Measurements from ENCODE around the gene VAV3.

Gene VAV3

DNA sequence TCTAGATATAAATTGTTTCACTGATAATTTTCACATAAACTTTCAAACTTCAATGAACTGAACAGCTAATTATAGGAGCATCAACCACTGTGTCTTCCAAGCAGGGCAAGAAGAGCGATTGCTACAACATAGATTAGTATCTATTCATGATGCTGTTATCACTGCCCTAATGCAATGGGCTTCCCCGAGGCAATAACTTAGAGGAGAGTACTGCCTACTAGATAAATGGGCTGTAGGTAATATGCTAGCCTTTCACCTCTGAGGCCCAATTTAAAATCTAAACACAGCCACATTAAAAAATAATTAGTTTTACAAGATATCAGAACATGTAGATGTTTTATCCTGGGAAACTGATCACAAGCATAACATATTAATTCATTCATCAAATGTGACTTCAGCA, 318.0 kb downstream of the VAV3 start:
- DNase-seq (ENCODE audit: low read depth in 2 of 2): no peak

GRCh38 chr1:107643766-107644165, 321.2 kb downstream of the VAV3 start:
- no peak for DNase-seq (ENCODE audit: low read depth in 2 of 2)

- DNase-seq (ENCODE audit: low read depth in 2 of 2): no peak
These were observed 324.8 kb downstream of the VAV3 start for GRCh38 chr1:107640207-107640606.

GRCh38 chr1:107637101-107637500, 327.9 kb downstream of the VAV3 start:
- no peak for DNase-seq (ENCODE audit: low read depth in 2 of 2)

GRCh38 chr1:107633596-107633995, 331.4 kb downstream of the VAV3 start:
- no peak for DNase-seq (ENCODE audit: low read depth in 2 of 2)

DNA sequence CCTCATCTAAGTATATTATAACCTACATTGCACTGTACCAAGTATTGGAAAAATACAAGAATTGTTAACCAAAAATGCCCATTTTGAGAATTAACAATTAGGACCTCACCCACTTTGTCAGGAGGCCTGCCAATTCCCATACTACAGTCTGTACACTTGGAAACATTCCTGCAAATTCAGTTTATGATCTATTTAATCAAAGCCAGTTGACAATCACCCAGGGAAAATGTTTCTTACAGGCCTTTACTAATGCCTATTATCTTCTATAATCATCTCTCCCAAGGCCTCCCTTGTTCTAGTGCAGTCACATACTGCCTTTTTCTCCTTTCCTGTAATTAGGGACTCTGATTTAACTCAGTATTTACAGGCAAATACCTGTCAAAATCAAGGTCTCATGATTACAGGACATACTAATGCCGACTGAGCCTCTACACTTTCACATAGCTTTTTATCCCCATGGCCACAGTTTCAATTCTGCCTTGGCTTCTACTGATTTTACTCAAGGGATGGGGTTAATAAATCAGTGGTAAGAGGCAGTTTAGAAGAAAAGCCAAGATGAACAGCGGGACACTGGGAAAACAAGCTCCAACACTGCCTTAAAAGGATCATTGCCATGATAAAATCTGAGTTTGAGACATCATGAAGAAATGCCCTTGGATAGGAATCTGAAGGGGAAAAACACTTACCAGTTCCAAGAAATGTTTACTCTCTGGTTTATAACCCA, 338.7 kb downstream of the VAV3 start:
- no peak for DNase-seq (ENCODE audit: low read depth in 2 of 2)

- DNase-seq (ENCODE audit: low read depth in 2 of 2): no peak
These were observed 339.5 kb downstream of the VAV3 start for GRCh38 chr1:107625405-107626029.

DNA sequence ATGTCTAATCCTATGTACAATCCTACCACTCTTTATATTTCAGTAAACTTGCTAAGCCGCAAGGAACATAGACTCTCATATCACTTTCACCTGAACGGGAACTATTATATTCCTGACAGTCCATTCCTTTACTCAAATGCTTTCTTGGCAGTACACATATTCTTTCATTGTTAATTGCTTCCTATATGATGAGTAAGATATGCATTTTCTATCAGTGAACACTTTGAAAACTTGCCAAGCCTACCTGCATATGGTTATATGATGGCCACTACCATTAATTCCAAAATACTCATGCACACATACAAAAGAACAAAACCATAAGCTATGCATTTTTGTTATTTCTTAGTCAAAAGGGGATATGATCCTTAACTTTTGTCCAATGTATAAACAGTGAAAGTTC, 341.5 kb downstream of the VAV3 start:
- DNase-seq (ENCODE audit: low read depth in 2 of 2): no peak

- no peak for DNase-seq (ENCODE audit: low read depth in 2 of 2)
These were observed 342.0 kb downstream of the VAV3 start for GRCh38 chr1:107622966-107623365.

DNA sequence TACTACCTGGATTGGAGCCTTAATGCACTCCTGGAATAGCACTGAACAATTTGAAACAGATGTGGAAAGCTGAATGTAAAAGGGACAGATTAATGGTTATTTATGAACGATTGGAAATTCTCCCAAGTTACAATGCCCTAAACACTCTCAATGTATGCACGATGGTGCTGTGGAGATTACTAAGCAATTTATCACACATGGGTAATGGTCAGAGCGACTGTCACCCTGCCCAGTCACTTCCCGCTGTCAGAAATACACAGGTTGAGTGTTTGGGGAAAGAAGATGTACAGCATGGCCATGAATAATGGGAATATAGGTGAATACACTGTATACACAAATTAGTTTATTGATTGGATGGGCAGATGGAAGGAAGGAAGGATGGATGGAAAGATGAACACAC, 342.4 kb downstream of the VAV3 start:
- DNase-seq (ENCODE audit: low read depth in 2 of 2): no peak

DNA sequence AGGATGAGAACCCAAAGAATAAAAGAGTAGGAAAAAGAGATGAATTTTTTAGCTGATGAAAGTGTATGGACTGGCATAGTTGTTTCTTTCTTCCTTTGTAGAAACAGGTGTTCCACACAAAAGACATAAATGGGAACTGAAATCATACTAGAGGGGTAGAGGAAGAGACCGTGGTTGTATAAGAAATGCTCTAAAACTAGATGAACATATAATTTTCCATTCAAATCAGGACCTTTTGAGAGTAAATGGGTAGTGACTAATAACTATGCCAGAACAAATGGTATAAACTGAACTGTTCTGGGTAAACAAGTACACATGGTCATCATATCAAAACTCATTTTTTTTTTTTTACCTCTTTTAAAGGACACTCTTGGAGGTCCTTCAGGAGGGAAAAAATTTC, 344.2 kb downstream of the VAV3 start:
- DNase-seq (ENCODE audit: low read depth in 2 of 2): no peak

DNA sequence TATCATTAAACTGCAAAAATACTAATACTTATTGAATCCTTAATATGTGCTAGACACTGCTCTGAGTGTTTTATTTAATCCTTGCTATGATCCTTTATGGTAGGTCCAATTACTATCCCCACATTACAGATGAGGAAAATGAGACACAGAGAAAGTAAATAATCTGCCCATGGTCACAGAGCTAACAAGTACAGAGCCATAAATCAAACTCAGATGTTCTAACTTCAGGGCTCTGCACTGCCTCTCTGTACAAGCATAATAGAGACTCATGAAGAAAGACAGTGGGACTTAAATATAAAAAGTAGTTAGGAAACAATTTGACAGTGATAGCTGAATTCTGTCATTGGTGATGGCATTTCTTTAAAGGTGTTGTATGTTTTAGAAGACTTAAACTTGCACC, 346.4 kb downstream of the VAV3 start:
- DNase-seq (ENCODE audit: low read depth in 2 of 2): no peak

- no peak for DNase-seq (ENCODE audit: low read depth in 2 of 2)
These were observed 347.1 kb downstream of the VAV3 start for GRCh38 chr1:107617921-107618320.

DNA sequence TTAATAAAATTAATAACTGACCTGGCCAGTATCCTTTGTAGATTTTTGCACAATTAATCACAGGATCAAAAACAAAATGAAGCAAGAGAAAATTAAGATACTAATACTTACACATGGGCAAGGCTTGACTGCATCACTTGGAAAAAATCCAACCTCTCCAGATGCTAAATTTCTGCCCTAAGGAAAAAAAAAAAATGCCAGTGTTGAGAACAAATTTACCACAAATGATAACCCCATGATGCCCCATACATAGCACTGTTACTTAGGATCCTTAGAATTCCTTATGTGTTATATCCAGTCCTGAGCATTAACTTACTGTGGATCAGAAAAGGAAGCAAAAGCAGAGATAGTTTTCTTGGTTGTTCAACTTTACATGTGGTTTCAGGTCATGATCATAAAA, 347.5 kb downstream of the VAV3 start:
- no peak for DNase-seq (ENCODE audit: low read depth in 2 of 2)

DNA sequence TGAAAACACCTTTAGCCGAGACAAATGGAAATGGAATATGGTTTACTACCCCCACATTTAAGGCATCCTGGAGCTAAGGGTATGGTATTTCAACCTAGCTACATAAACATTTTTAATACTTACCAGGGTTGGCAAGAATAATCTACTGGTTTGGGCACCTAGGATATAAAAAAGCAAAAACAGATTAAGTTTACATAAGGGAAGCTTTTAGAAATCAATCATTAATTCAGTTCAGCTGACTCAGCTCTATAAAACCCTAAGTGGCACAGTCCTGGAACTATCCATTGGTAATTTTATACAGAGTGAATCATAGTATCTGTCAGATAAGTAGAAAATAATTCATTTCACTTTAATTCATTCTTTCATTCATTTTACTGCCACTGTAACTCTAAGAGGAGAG, 355.2 kb downstream of the VAV3 start:
- DNase-seq (ENCODE audit: low read depth in 2 of 2): no peak

DNA sequence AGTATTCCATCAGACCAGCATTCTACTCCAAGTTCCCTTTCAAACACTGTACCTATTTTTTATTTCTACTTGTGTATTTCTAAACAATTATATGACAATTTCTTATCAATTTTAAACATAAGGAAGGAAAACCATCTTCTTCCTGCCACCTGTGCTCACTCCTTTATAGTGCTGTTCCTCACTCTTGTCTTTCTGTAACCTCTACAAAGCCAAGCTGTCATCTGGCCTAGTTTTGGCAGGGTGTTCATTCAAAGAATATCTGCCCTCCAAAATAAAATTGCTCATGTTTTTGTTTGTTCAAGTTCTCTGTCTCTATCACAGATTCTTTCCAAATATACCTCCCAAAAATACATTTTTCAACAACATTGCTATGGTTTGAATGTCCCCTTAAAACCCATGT, 360.2 kb downstream of the VAV3 start:
- no peak for DNase-seq (ENCODE audit: low read depth in 2 of 2)

- no peak for DNase-seq (ENCODE audit: low read depth in 2 of 2)
These were observed 364.3 kb downstream of the VAV3 start for GRCh38 chr1:107600607-107601160.

DNA sequence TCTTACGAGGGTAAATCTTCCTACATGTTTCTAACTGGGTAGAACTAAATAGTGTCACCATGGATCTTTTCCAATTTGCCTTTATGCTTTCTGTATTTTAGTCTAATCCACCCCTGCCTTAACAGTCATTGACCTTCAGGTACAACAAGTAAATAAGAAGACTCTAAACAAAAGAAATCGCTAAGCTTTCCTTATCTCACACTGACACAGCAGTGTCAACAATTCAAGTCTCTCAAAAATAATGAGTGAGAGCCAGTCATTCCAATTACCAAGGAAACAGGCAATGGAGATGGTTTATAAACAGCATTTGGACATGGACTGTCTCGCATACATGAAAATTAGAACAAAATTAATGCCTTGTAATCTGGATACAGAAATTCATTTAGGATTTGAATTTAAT, 365.8 kb downstream of the VAV3 start:
- DNase-seq (ENCODE audit: low read depth in 2 of 2): no peak

GRCh38 chr1:107597290-107597689, 367.7 kb downstream of the VAV3 start:
- no peak for DNase-seq (ENCODE audit: low read depth in 2 of 2)

DNA sequence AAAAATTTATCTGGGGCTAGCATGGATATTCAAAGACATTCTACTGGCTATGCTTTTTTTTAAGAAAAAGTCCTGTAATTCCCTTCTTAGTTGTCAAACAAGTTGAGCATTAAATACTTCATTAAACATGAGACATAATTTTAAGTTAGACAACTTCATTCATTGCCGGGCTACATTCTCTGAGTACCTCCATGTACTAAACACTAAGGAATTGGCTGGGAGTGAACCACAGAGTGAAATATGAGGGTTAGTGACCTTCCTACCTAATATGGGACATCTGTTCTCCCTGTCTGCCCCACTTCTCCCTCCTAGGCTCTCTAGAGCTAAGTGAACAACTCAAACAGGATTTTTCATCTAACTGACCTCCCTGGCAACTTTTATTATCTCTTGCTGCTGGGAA, 370.4 kb downstream of the VAV3 start:
- DNase-seq (ENCODE audit: low read depth in 2 of 2): no peak

GRCh38 chr1:107593501-107594209, 371.3 kb downstream of the VAV3 start:
- no peak for DNase-seq (ENCODE audit: low read depth in 2 of 2)

DNA sequence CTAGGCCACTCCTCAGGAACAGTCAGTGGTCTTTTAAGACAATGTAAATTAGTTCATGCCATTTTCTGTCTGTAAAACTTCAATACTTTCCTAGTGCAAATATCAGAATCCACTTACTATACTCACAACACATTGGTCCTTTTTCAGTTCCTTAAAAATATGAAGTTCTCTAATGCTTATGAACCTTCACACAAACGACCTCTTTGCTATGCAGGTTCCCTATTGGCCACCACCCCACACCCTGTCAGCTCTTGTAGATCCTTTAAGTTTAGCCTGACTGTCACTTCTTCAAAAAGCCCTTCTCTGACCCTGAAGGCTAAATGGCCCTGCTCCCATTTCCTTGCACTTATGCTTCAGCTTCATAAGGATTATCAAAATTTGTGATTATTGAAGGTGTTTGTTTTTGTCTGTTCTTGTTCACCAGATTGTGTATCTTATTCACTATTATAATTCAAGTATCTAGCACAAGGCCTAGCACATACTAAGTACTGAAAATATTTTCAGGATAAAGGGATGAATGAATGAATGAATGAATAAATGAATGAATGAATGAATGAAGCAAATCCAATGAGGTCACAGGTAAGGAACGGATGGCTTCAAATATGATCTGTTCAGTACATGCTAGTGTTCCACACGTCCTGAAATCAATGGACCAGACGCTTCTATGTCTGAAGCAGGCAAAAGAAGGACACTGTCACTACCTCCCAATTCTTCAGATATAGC, 373.9 kb downstream of the VAV3 start:
- DNase-seq (ENCODE audit: low read depth in 2 of 2): no peak

All from stimulated activated CD8-positive, alpha-beta memory T cell treated with anti-CD3 and anti-CD28 coated beads, Interleukin-2, amount 100 ng/mL, for 1 hour (primary cell).